Fibroblast of lung (primary cell): ENCODE results near the gene ZNF521. TPM values are rescaled to one million over a fixed set of nuclear protein-coding genes. Genes with fewer than 3 reads are reported as not detected.

Experiments used
- DNase-seq, 2 donors: peaks; one replicate each; pipeline versions ENCODE4 v3.0.0 to v3.0.0-alpha.2; 2010; ENCODE audit warnings: low read depth in 2 of 2
- H2AFZ ChIP-seq: 2 replicates; pipeline ENCODE4 v1.5.1; 2012; ENCODE audit warnings: low read length, control low read depth, inconsistent platforms
- H3K27ac ChIP-seq: 2 replicates; pipeline ENCODE4 v1.5.1; 2011; ENCODE audit warnings: low read length, control low read depth; ENCODE audit not compliant: insufficient read depth
- H3K27me3 ChIP-seq: 2 replicates; pipeline ENCODE4 v1.5.1; 2011; ENCODE audit warnings: mild to moderate bottlenecking, low read length; ENCODE audit not compliant: control insufficient read depth, insufficient read depth
- H3K36me3 ChIP-seq: 2 replicates; pipeline ENCODE4 v1.5.1; 2011; ENCODE audit warnings: low read length; ENCODE audit not compliant: control insufficient read depth, insufficient read depth
- H3K4me1 ChIP-seq: 2 replicates; pipeline ENCODE4 v1.5.1; 2011; ENCODE audit warnings: low read length; ENCODE audit not compliant: control insufficient read depth, insufficient read depth; ENCODE audit errors: extremely low read depth
- H3K4me2 ChIP-seq: 2 replicates; pipeline ENCODE4 v1.5.1; 2011; ENCODE audit warnings: low read length, control low read depth; ENCODE audit not compliant: insufficient read depth; ENCODE audit errors: extremely low read depth
- H3K4me3 ChIP-seq, 4 experiments: fragments of 200-600 bp in 1 of 4; sonication (generic) in 1 of 4; replicated peaks in 1 of 4; 2 replicates each; pipeline ENCODE4 v1.5.1; 2011 to 2016; ENCODE audit warnings: low read length in 4 of 4, low read depth in 3 of 4, mild to moderate bottlenecking in 3 of 4, control low read depth in 2 of 4, inconsistent platforms in 1 of 4, mixed read lengths in 1 of 4; ENCODE audit not compliant: insufficient read depth in 1 of 4; ENCODE audit errors: control extremely low read depth in 1 of 4
- H3K79me2 ChIP-seq: 2 replicates; pipeline ENCODE4 v1.5.1; 2012; ENCODE audit warnings: mild to moderate bottlenecking, low read length, inconsistent platforms; ENCODE audit not compliant: control insufficient read depth, insufficient read depth
- H3K9ac ChIP-seq: 2 replicates; pipeline ENCODE4 v1.5.1; 2011; ENCODE audit warnings: mild to moderate bottlenecking, low read length, control low read depth; ENCODE audit not compliant: insufficient read depth
- H3K9me3 ChIP-seq: 2 replicates; pipeline ENCODE4 v1.5.1; 2012; ENCODE audit warnings: low read depth, low read length; ENCODE audit not compliant: control insufficient read depth, insufficient read depth
- H4K20me1 ChIP-seq: 2 replicates; pipeline ENCODE4 v1.5.1; 2011; ENCODE audit warnings: low read length; ENCODE audit not compliant: control insufficient read depth, insufficient read depth; ENCODE audit errors: extremely low read depth
- CTCF ChIP-seq, 2 donors: IDR thresholded peaks in 1 of 2; conservative IDR thresholded peaks in 1 of 2; 1 replicate in 1 of 2; 2 replicates in 1 of 2; pipeline ENCODE4 v1.5.1; 2011 to 2012; ENCODE audit warnings: low read length in 2 of 2, control low read depth in 1 of 2, inconsistent platforms in 1 of 2, low read depth in 1 of 2, mild to moderate bottlenecking in 1 of 2
- EZH2 ChIP-seq: IDR thresholded peaks from 2 replicates; pipeline ENCODE4 v1.5.1; 2012; ENCODE audit warnings: low read length, control low read depth, mild to moderate bottlenecking; ENCODE audit errors: missing control alignments
- polyA plus RNA-seq, 2 donors: library from polyadenylated mRNA; depleted of rRNA in 1 of 2; stranded (reverse) in 1 of 2; unstranded in 1 of 2; fragments of >200 nt; gene quantifications; 2 replicates each; pipeline ENCODE4 v1.2.1, GENCODE V29; 2011 to 2012; ENCODE audit warnings: missing spikeins in 1 of 2
- total RNA-seq: library from RNA; depleted of rRNA; stranded (reverse); fragments of >200 nt; gene quantifications from 2 replicates; pipeline ENCODE4 v1.2.1, GENCODE V29; 2014

The ZNF521 gene
- total and polyA plus RNA-seq, 2 donors (not counting 1 experiment from before 2014, with no cell fraction given), result 25.2 to 43.6 TPM

GRCh38 chr18:25340762-25341161 lies 11.2 kb downstream of the ZNF521 start:
- no peaks in the 10 kb centered on the region for H3K9me3 ChIP-seq
- H3K4me1 ChIP-seq, result peaks cover 8% of the 10 kb centered on the region
- H2AFZ ChIP-seq, result no peak overlapping the region
- no peaks in the 10 kb centered on the region for H3K36me3 ChIP-seq
- H3K27ac ChIP-seq, result no peak overlapping the region
- H3K27me3 ChIP-seq, result no peaks in the 10 kb centered on the region
- H3K9ac ChIP-seq, result no peak overlapping the region
- H4K20me1 ChIP-seq, result no peaks in the 10 kb centered on the region
- DNase-seq, result no peak
- TF ChIP-seq CTCF (conservative IDR thresholded peaks at IDR 0.05 in 1 of 2, IDR thresholded peaks at IDR 0.05 in 1 of 2; ENCODE audit: low read depth in 1 of 2, low read length in 2 of 2), result no peak
- TF ChIP-seq EZH2, result no peak
- H3K4me2 ChIP-seq, result no peak overlapping the region
- no peak overlapping the region for H3K4me3 ChIP-seq
- peaks cover 17% of the 10 kb centered on the region for H3K79me2 ChIP-seq

DNA sequence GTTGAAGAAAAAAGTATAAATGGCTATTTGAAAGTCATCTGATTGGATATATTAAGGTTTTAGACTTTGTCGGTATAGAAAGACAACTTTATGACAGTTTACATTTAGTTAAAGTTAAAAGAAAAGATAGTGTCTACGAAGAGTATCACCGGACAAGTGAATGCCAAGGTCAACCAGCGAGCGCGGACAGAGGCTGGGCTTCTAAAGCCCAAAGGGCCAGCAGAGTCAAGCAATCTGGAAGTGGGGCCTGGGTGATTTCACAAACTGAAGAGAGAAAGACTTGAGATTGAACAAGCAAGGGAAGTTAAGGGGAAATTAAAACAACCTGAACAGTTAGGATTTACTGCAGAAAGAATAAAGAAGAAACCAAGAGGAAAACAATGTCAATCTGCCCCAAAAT lies 16.3 kb downstream of the ZNF521 start:
- Histone ChIP-seq H3K27ac (no peak overlapping the region), H3K79me2 (peaks cover 5% of the 10 kb centered on the region), H3K9me3 (no peaks in the 10 kb centered on the region), H3K9ac (no peak overlapping the region), H2AFZ (no peak overlapping the region), H3K27me3 (no peaks in the 10 kb centered on the region), H4K20me1 (no peaks in the 10 kb centered on the region), H3K36me3 (no peaks in the 10 kb centered on the region), H3K4me2 (no peak overlapping the region), H3K4me1 (no peaks in the 10 kb centered on the region), H3K4me3 (no peak overlapping the region)
- no peak for TF ChIP-seq EZH2
- TF ChIP-seq CTCF (conservative IDR thresholded peaks at IDR 0.05 in 1 of 2, IDR thresholded peaks at IDR 0.05 in 1 of 2; ENCODE audit: low read depth in 1 of 2, low read length in 2 of 2), result no peak
- DNase-seq, result no peak

GRCh38 chr18:25335062-25335461 lies 16.9 kb downstream of the ZNF521 start:
- no peaks in the 10 kb centered on the region for H3K4me1 ChIP-seq
- H2AFZ ChIP-seq, result no peak overlapping the region
- H3K27ac ChIP-seq, result no peak overlapping the region
- H3K4me3 ChIP-seq, result no peak overlapping the region
- DNase-seq, result no peak
- H3K36me3 ChIP-seq, result no peaks in the 10 kb centered on the region
- H3K27me3 ChIP-seq, result no peaks in the 10 kb centered on the region
- H3K9me3 ChIP-seq, result no peaks in the 10 kb centered on the region
- no peak overlapping the region for H3K9ac ChIP-seq
- H3K79me2 ChIP-seq, result peaks cover 5% of the 10 kb centered on the region
- H4K20me1 ChIP-seq, result no peaks in the 10 kb centered on the region
- no peak overlapping the region for H3K4me2 ChIP-seq
- TF ChIP-seq EZH2 (no peak), CTCF (conservative IDR thresholded peaks at IDR 0.05 in 1 of 2, IDR thresholded peaks at IDR 0.05 in 1 of 2; ENCODE audit: low read depth in 1 of 2, low read length in 2 of 2) (no peak)
